ENCODE data around the gene ABHD4. TPM values are rescaled to one million over a fixed set of nuclear protein-coding genes. Genes with fewer than 3 reads are reported as not detected.
"Not testable (repeated sequence)": the region's sequence is repeated elsewhere in the genome, so short reads cannot be mapped to it uniquely, and the experiment has no call there.

ABHD4 gene
- total RNA-seq, 2 donors from 2014 or later = 18.8 to 21.9 TPM

GRCh38 chr14:22566266-22566665, 31.8 kb upstream of the ABHD4 start:
- peak overlapping the region; percentile 82 to 91 for H3K4me3 Mint-ChIP-seq
- ATAC-seq (replicated peaks in 1 of 2); H3K9me3 Mint-ChIP-seq; H3K27me3 Mint-ChIP-seq (ENCODE audit: low read depth); DNase-seq: not testable (repeated sequence)
- H3K4me1 Mint-ChIP-seq (ENCODE audit: low read depth) = peaks cover 89% of the 10 kb centered on the region
- peak overlapping the region; percentile 95 for H3K27ac Mint-ChIP-seq
- peaks cover 3 to 18% of the 10 kb centered on the region in 2 donors for H3K36me3 Mint-ChIP-seq (ENCODE audit: insufficient read depth in 2 of 2)

DNA sequence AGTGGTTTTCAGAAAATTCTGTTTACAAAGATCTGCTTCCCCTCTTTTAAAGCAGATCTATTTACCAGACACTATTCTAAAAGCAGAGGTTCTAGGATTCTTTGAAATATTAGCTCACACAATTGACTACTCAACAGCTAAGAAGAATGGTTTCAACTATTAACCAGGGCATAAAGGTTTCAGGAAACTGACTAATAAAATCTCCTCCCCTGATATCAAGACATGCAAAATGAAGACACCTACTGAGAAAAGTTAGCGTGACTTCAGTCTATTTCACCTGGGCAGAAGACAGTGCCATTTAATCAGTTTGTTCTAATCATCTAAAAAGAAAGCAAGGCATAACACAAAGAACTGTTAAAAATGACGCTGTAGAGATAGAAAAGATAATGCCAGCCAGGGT, 31.3 kb upstream of the ABHD4 start:
- H3K27ac Mint-ChIP-seq = peak overlapping the region; percentile 81
- no peak for DNase-seq
- H3K27me3 Mint-ChIP-seq (ENCODE audit: low read depth) = no peaks in the 10 kb centered on the region
- peaks cover 83% of the 10 kb centered on the region for H3K4me1 Mint-ChIP-seq (ENCODE audit: low read depth)
- H3K9me3 Mint-ChIP-seq = no peaks in the 10 kb centered on the region
- H3K4me3 Mint-ChIP-seq = peak overlapping the region; percentile 64 to 85
- ATAC-seq (replicated peaks in 1 of 2) = no peak
- H3K36me3 Mint-ChIP-seq (ENCODE audit: insufficient read depth in 2 of 2) = peaks cover 3 to 21% of the 10 kb centered on the region in 2 donors

DNA sequence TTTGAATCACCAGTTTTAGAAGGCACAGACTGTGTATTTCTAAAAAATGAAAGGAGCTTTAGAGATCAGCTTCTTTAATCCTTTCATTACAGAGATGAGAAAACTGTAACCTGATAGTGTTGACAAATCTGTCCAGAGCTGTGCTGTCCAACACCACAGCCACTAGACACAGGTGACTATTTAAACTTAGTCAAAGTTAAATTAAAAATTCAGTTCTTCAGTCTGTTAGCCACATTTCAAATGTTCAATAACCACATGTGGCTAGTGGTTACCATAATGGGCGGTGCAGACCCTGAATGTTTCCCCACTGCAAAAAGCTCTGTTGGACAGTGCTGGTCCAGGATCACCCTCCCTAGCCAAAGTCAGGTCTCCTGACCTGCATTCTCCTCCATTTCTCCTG, 30.7 kb upstream of the ABHD4 start:
- ATAC-seq (replicated peaks in 1 of 2) (no peak), DNase-seq (no peak)
- H3K9me3 Mint-ChIP-seq = no peaks in the 10 kb centered on the region
- H3K27ac Mint-ChIP-seq = peak overlapping the region; percentile 81
- H3K4me1 Mint-ChIP-seq (ENCODE audit: low read depth) = peaks cover 83% of the 10 kb centered on the region
- H3K36me3 Mint-ChIP-seq (ENCODE audit: insufficient read depth in 2 of 2) = peaks cover 3 to 25% of the 10 kb centered on the region in 2 donors
- peak overlapping the region; percentile 64 to 85 for H3K4me3 Mint-ChIP-seq
- no peaks in the 10 kb centered on the region for H3K27me3 Mint-ChIP-seq (ENCODE audit: low read depth)

DNA sequence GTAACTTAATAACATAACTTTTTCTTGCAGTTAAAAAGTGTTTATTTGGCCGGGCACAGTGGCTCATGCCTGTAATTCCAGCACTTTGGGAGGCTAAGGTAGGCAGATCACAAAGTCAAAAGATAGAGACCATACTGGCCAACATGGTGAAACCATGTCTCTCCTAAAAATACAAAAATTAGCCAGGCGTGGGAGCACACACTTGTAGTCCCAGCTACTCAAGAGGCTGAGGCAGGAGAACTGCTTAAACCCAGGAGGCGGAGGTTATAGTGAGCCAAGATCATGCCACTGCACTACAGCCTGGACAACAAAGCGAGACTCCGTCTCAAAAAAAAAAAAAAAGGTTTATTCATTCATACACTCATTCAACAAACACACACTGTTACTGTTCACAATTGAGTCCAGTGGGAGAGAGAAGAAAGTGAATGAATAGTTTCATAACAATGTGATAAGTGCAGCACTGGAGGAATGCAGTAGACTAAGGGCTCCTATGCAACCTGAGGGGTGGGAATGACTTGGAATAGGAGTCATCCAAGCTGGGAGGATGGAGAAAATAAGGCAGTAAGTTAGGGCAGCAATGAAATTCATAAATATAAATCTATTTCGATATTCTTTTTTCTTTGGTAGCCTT, 28.9 kb upstream of the ABHD4 start:
- Mint-ChIP-seq H3K4me3 (peak overlapping the region; percentile 85 to 91), H3K27ac (peak overlapping the region; percentile 81), H3K4me1 (ENCODE audit: low read depth) (peaks cover 83% of the 10 kb centered on the region), H3K27me3 (ENCODE audit: low read depth) (no peaks in the 10 kb centered on the region), H3K36me3 (ENCODE audit: insufficient read depth in 2 of 2) (peaks cover 7 to 29% of the 10 kb centered on the region in 2 donors), H3K9me3 (no peaks in the 10 kb centered on the region)
- DNase-seq = no peak
- ATAC-seq (replicated peaks in 1 of 2) = peak in 1 of 2 donors; percentile 8

DNA sequence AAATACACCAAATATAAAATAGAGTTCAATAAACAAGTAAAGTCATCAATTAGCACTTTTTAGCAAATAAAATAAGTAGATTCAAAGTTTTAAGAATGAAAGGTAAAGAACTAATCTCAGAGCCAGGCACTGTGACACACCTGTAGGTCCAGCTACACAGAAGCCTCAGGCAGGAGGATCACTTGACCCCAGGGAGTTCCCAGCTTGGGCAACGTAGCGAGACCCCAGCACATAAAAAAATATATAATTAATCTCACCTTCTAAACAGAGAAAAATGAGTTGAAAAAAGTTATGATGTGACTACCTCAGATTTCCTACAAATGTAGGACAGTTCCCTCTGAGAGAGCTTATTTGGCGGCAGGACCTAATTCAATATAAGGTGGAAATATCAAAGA, 28.4 kb upstream of the ABHD4 start:
- H3K36me3 Mint-ChIP-seq (ENCODE audit: insufficient read depth in 2 of 2) = peaks cover 4 to 28% of the 10 kb centered on the region in 2 donors
- no peak for DNase-seq
- H3K27me3 Mint-ChIP-seq (ENCODE audit: low read depth) = no peaks in the 10 kb centered on the region
- H3K4me3 Mint-ChIP-seq = peak overlapping the region; percentile 85 to 91
- peak overlapping the region; percentile 81 for H3K27ac Mint-ChIP-seq
- peaks cover 83% of the 10 kb centered on the region for H3K4me1 Mint-ChIP-seq (ENCODE audit: low read depth)
- peak in 1 of 2 donors; percentile 0 for ATAC-seq (replicated peaks in 1 of 2)
- no peaks in the 10 kb centered on the region for H3K9me3 Mint-ChIP-seq

GRCh38 chr14:22570132-22570949, 27.8 kb upstream of the ABHD4 start:
- H3K4me1 Mint-ChIP-seq (ENCODE audit: low read depth) = peaks cover 78% of the 10 kb centered on the region

DNA sequence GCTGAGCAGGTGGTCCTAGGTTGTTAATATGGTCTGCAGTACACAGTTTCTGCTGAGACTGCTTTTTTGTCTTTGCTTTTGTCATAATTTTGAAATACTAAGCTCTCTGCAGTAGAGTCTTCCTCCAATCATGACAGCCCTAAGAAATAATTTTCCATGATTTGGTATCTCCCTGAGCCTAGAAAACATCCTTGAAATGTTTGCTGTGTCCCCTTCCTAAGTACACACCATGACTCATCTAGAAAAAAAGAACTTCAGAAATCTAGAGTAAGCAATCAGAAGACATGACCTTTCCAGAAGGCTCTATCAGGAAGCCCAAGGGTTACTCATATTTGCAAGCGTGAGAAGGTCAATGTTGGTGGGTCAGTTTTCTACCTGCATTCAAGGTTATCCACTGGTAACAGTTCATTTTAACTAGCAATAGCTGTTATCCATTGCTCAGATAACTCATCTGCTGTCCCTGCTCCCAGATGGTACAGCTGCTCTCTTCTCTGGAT, 25.5 kb upstream of the ABHD4 start:
- no peak for ATAC-seq (replicated peaks in 1 of 2)
- no peak for DNase-seq
- H3K4me1 Mint-ChIP-seq (ENCODE audit: low read depth) = peaks cover 68% of the 10 kb centered on the region
- no peaks in the 10 kb centered on the region for H3K27me3 Mint-ChIP-seq (ENCODE audit: low read depth)
- H3K4me3 Mint-ChIP-seq = no peak overlapping the region
- peaks cover 7 to 25% of the 10 kb centered on the region in 2 donors for H3K36me3 Mint-ChIP-seq (ENCODE audit: insufficient read depth in 2 of 2)
- H3K9me3 Mint-ChIP-seq = no peaks in the 10 kb centered on the region
- H3K27ac Mint-ChIP-seq = peak overlapping the region; percentile 19

More at GRCh38 chr14:22570132-22570949, 27.8 kb upstream of the ABHD4 start:
- Mint-ChIP-seq H3K27me3 (ENCODE audit: low read depth) (no peaks in the 10 kb centered on the region), H3K27ac (peak overlapping the region; percentile 43), H3K4me3 (peak overlapping the region; percentile 85 to 91), H3K36me3 (ENCODE audit: insufficient read depth in 2 of 2) (peaks cover 4 to 23% of the 10 kb centered on the region in 2 donors), H3K9me3 (no peaks in the 10 kb centered on the region)
- peak; percentile 88 for DNase-seq
- ATAC-seq (replicated peaks in 1 of 2) = peak; percentile 85 to 86

GRCh38 chr14:22573804-22574203, 24.3 kb upstream of the ABHD4 start:
- Mint-ChIP-seq H3K27me3 (ENCODE audit: low read depth) (no peaks in the 10 kb centered on the region), H3K27ac (peak overlapping the region; percentile 72), H3K9me3 (no peaks in the 10 kb centered on the region), H3K4me1 (ENCODE audit: low read depth) (peaks cover 69% of the 10 kb centered on the region), H3K36me3 (ENCODE audit: insufficient read depth in 2 of 2) (peaks cover 8 to 32% of the 10 kb centered on the region in 2 donors), H3K4me3 (no peak overlapping the region)
- ATAC-seq (replicated peaks in 1 of 2) (peak; percentile 15 to 24), DNase-seq (no peak)

DNA sequence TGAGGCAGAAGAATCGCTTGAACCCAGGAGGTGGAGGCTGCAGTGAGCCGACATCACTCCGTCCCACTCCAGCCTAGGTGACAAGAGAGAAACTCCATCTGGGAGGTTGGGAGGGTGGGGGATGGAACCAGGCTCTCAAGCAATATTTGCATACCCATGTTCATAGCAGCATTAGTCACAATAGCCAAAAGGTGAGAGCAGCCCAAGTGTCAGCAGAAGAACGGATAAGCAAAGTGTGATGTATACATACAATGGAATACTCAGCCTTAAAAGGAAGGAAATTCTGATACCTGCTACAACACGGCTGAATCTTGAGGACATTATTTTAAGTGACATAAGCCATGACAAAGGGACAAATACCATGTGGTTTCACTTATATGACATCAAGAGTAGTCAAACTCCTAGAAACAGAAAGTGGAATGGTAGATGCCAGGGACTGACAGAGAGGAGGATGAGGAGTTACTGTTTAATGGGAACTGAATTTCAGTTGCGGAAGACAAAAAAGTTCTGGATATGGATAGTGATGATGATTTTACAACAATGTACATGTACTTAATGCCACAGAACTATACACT, 20.7 kb upstream of the ABHD4 start:
- peak overlapping the region; percentile 7 for H3K27ac Mint-ChIP-seq
- ATAC-seq (replicated peaks in 1 of 2) = peak; percentile 34 to 45
- peaks cover 8 to 30% of the 10 kb centered on the region in 2 donors for H3K36me3 Mint-ChIP-seq (ENCODE audit: insufficient read depth in 2 of 2)
- H3K4me3 Mint-ChIP-seq = peak overlapping the region; percentile 17 to 45
- no peak for DNase-seq
- H3K9me3 Mint-ChIP-seq = no peaks in the 10 kb centered on the region
- H3K4me1 Mint-ChIP-seq (ENCODE audit: low read depth) = peaks cover 77% of the 10 kb centered on the region
- H3K27me3 Mint-ChIP-seq (ENCODE audit: low read depth) = no peaks in the 10 kb centered on the region

- H3K4me1 Mint-ChIP-seq (ENCODE audit: low read depth) = peaks cover 77% of the 10 kb centered on the region
- H3K36me3 Mint-ChIP-seq (ENCODE audit: insufficient read depth in 2 of 2) = peaks cover 5 to 28% of the 10 kb centered on the region in 2 donors
- ATAC-seq (replicated peaks in 1 of 2) = no peak
- H3K27ac Mint-ChIP-seq = peak overlapping the region; percentile 72
- H3K9me3 Mint-ChIP-seq = no peaks in the 10 kb centered on the region
- H3K4me3 Mint-ChIP-seq = peak overlapping the region; percentile 62 to 69
- DNase-seq = no peak
- no peaks in the 10 kb centered on the region for H3K27me3 Mint-ChIP-seq (ENCODE audit: low read depth)
These were observed 18.9 kb upstream of the ABHD4 start for GRCh38 chr14:22579236-22579635.

- H3K36me3 Mint-ChIP-seq (ENCODE audit: insufficient read depth in 2 of 2) = peaks cover 5 to 25% of the 10 kb centered on the region in 2 donors
These were observed 18.2 kb upstream of the ABHD4 start for GRCh38 chr14:22579881-22580280.

DNA sequence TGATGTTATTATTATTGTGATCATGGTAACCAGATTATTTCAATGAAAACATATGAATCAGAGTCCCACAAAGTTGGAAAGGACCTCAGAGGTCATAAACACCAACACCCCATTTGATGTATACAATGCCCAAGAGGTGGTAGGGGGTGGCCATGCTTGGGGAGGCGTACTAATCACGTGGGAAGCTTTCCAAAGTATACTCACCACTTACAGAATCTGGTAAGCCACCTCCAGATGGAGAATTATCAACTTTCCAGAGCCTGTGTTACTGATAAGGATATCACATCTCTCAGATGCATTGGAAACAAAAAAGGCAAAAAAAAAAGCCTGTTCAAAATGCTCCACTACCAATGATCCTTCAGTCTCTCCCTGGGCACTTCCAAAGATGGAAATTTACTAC, 17.5 kb upstream of the ABHD4 start:
- H3K9me3 Mint-ChIP-seq = no peaks in the 10 kb centered on the region
- ATAC-seq (replicated peaks in 1 of 2) = no peak
- no peaks in the 10 kb centered on the region for H3K27me3 Mint-ChIP-seq (ENCODE audit: low read depth)
- DNase-seq = no peak
- H3K36me3 Mint-ChIP-seq (ENCODE audit: insufficient read depth in 2 of 2) = peaks cover 8 to 30% of the 10 kb centered on the region in 2 donors
- peaks cover 85% of the 10 kb centered on the region for H3K4me1 Mint-ChIP-seq (ENCODE audit: low read depth)
- H3K27ac Mint-ChIP-seq = no peak overlapping the region
- no peak overlapping the region for H3K4me3 Mint-ChIP-seq

More at GRCh38 chr14:22579881-22580280, 18.2 kb upstream of the ABHD4 start:
- DNase-seq (no peak), ATAC-seq (replicated peaks in 1 of 2) (no peak)
- Mint-ChIP-seq H3K4me3 (no peak overlapping the region), H3K4me1 (ENCODE audit: low read depth) (peaks cover 77% of the 10 kb centered on the region), H3K27ac (no peak overlapping the region), H3K9me3 (no peaks in the 10 kb centered on the region), H3K27me3 (ENCODE audit: low read depth) (no peaks in the 10 kb centered on the region)

GRCh38 chr14:22583994-22584393, 14.1 kb upstream of the ABHD4 start:
- Mint-ChIP-seq H3K27me3 (ENCODE audit: low read depth) (no peaks in the 10 kb centered on the region), H3K4me3 (peak overlapping the region; percentile 86 to 88), H3K36me3 (ENCODE audit: insufficient read depth in 2 of 2) (peaks cover 7 to 29% of the 10 kb centered on the region in 2 donors), H3K27ac (peak overlapping the region; percentile 97), H3K4me1 (ENCODE audit: low read depth) (peaks cover 85% of the 10 kb centered on the region), H3K9me3 (no peaks in the 10 kb centered on the region)
- peak in 1 of 2 donors; percentile 25 for DNase-seq
- ATAC-seq (replicated peaks in 1 of 2) = peak; percentile 52 to 70

All from activated T-cell treated with anti-CD3 and anti-CD28 coated beads, Interleukin-2, amount 50 U/mL, for 72 hours (primary cell).